AG04450 (cell line): ENCODE data around the gene ZNF300. TPM values are rescaled to one million over a fixed set of nuclear protein-coding genes. Genes with fewer than 3 reads are reported as not detected.

Experiments
- polyA plus RNA-seq: library from polyadenylated mRNA; depleted of rRNA; stranded (reverse); fragments of >200 nt; gene quantifications from 2 replicates; pipeline ENCODE4 v1.2.3, GENCODE V29; 2011; rRNA removed

Gene ZNF300
- polyA plus RNA-seq, 1 experiment, result 10.1 TPM

Other genes starting within 250 kb of the ZNF300 start
- 0.51 and 0.68 TPM in 2 replicates for gene MYOZ3, start 243.7 kb downstream of the ZNF300 start, polyA plus RNA-seq
- gene RBM22, start 203.9 kb downstream of the ZNF300 start, polyA plus RNA-seq, result 42.4 and 49.5 TPM in 2 replicates
- gene DCTN4, start 146.0 kb downstream of the ZNF300 start, polyA plus RNA-seq, result 54.6 and 61.1 TPM in 2 replicates
- 34.3 and 36.3 TPM in 2 replicates for gene SMIM3, start 126.2 kb downstream of the ZNF300 start, polyA plus RNA-seq
- not detected in 2 replicates for gene IRGM, start 58.5 kb downstream of the ZNF300 start, polyA plus RNA-seq
- 3.7 TPM in 2 replicates for gene GPX3, start 115.6 kb upstream of the ZNF300 start, polyA plus RNA-seq
- 42.6 and 49.2 TPM in 2 replicates for gene TNIP1, start 176.1 kb upstream of the ZNF300 start, polyA plus RNA-seq